Caco-2 (cell line): ENCODE data around the gene CPA2. TPM values are rescaled to one million over a fixed set of nuclear protein-coding genes. Genes with fewer than 3 reads are reported as not detected.
"Not testable (repeated sequence)": the region's sequence is repeated elsewhere in the genome, so short reads cannot be mapped to it uniquely, and the experiment has no call there.

Source experiments
- BruUV-seq: library from RNA; stranded (reverse); fragments of 400-500 nt; replicated peaks from 2 replicates; lab custom pipeline; 2021; lab: Mats Ljungman, UMichigan
- CTCF ChIA-PET: fragments of 300-600 bp; sonication (Branson Sonifier 250); formaldehyde crosslinking; loops from one replicate; lab custom pipeline; 2022; ENCODE audit warnings: antibody characterized with exemption; lab: Charles Lee
- POLR2A ChIA-PET: fragments of 300-600 bp; sonication (Branson Sonifier 250); formaldehyde crosslinking; loops from one replicate; lab custom pipeline; 2022; ENCODE audit warnings: antibody characterized with exemption; lab: Charles Lee
- DNase-seq, 2 experiments: peaks; one replicate each; pipeline versions ENCODE4 v3.0.0 to v3.0.0-alpha.2; 2020 to 2022
- H3K27me3 ChIP-seq: replicated peaks from 2 replicates; pipeline ENCODE4 v1.6.0; 2011; ENCODE audit warnings: low read length; ENCODE audit not compliant: control insufficient read depth, insufficient read depth
- H3K36me3 ChIP-seq: 2 replicates; pipeline ENCODE4 v1.5.1; 2011; ENCODE audit warnings: low read length; ENCODE audit not compliant: control insufficient read depth, insufficient read depth
- H3K4me1 ChIP-seq: fragments of 250-450 bp; sonication (Bioruptor Pico); 2 replicates; pipeline ENCODE4 v1.5.1; 2020; ENCODE audit warnings: mild to moderate bottlenecking
- H3K4me3 ChIP-seq: 2 replicates; pipeline ENCODE4 v1.5.1; 2011; ENCODE audit warnings: low read depth, mild to moderate bottlenecking, control low read depth, low read length
- H3K9me3 ChIP-seq: fragments of 250-450 bp; sonication (Bioruptor Pico); 2 replicates; pipeline ENCODE4 v1.5.1; 2020; ENCODE audit warnings: mild to moderate bottlenecking, moderate library complexity
- H3K27ac Mint-ChIP-seq: one replicate; pipeline ENCODE4 v1.8.0; 2022; ENCODE audit warnings: mixed read lengths; ENCODE audit not compliant: unreplicated experiment
- H3K27me3 Mint-ChIP-seq: one replicate; pipeline ENCODE4 v1.8.0; 2022; ENCODE audit warnings: mixed read lengths; ENCODE audit not compliant: insufficient read depth, unreplicated experiment
- H3K36me3 Mint-ChIP-seq: one replicate; pipeline ENCODE4 v1.8.0; 2022; ENCODE audit warnings: mild to moderate bottlenecking, mixed read lengths; ENCODE audit not compliant: insufficient read depth, unreplicated experiment
- H3K4me1 Mint-ChIP-seq: one replicate; pipeline ENCODE4 v1.8.0; 2022; ENCODE audit warnings: low read depth, mixed read lengths; ENCODE audit not compliant: unreplicated experiment
- H3K4me3 Mint-ChIP-seq: one replicate; pipeline ENCODE4 v1.8.0; 2022; ENCODE audit warnings: mild to moderate bottlenecking, moderate library complexity, mixed read lengths; ENCODE audit not compliant: unreplicated experiment
- H3K9me3 Mint-ChIP-seq: one replicate; pipeline ENCODE4 v1.8.0; 2022; ENCODE audit warnings: mixed read lengths; ENCODE audit not compliant: unreplicated experiment
- intact Hi-C: fragments of 100-400 bp; cut with micrococcal nuclease; formaldehyde crosslinking; loops from one replicate; pipeline ENCODE4 v1.10.0; 2022; ENCODE audit not compliant: unreplicated experiment
- total RNA-seq: library from RNA; stranded (reverse); gene quantifications from 2 replicates; pipeline ENCODE4 v1.2.3, GENCODE V29; 2022
- TF ChIP-seq, protein P1 (sequence below), 2 experiments: fragments of 200-600 bp in 1 of 2; IDR thresholded peaks; 1 replicate in 1 of 2; 2 replicates in 1 of 2; pipeline versions ENCODE4 v1.5.1 to v1.8.0; 2011 to 2022; ENCODE audit warnings: antibody characterized with exemption in 1 of 2, control low read depth in 1 of 2, inconsistent platforms in 1 of 2, low read depth in 1 of 2, low read length in 1 of 2, mild to moderate bottlenecking in 1 of 2, moderate library complexity in 1 of 2; ENCODE audit not compliant: insufficient read depth in 1 of 2, severe bottlenecking in 1 of 2, unreplicated experiment in 1 of 2

Gene CPA2
- total RNA-seq, 1 experiment from 2014 or later: 26.1 TPM

GRCh38 chr7:130314305-130314704, 47.6 kb downstream of the CPA2 start:
- Histone ChIP-seq H3K9me3 (no peaks in the 10 kb centered on the region), H3K4me3 (no peak overlapping the region), H3K4me1 (no peaks in the 10 kb centered on the region), H3K27me3 (no peaks in the 10 kb centered on the region), H3K36me3 (no peaks in the 10 kb centered on the region)
- Mint-ChIP-seq H3K9me3 (no peaks in the 10 kb centered on the region), H3K27me3 (no peaks in the 10 kb centered on the region), H3K4me3 (no peak overlapping the region), H3K4me1 (no peaks in the 10 kb centered on the region), H3K27ac (no peak overlapping the region), H3K36me3 (no peaks in the 10 kb centered on the region)
- ChIA-PET POLR2A (no interaction called here), CTCF (no interaction called here)
- BruUV-seq: no TSS peak
- intact Hi-C loops: no loop called here
- TF ChIP-seq, protein P1, sequence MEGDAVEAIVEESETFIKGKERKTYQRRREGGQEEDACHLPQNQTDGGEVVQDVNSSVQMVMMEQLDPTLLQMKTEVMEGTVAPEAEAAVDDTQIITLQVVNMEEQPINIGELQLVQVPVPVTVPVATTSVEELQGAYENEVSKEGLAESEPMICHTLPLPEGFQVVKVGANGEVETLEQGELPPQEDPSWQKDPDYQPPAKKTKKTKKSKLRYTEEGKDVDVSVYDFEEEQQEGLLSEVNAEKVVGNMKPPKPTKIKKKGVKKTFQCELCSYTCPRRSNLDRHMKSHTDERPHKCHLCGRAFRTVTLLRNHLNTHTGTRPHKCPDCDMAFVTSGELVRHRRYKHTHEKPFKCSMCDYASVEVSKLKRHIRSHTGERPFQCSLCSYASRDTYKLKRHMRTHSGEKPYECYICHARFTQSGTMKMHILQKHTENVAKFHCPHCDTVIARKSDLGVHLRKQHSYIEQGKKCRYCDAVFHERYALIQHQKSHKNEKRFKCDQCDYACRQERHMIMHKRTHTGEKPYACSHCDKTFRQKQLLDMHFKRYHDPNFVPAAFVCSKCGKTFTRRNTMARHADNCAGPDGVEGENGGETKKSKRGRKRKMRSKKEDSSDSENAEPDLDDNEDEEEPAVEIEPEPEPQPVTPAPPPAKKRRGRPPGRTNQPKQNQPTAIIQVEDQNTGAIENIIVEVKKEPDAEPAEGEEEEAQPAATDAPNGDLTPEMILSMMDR (IDR thresholded peaks at IDR 0.05; ENCODE audit: insufficient read depth in 1 of 2, low read depth in 1 of 2, low read length in 1 of 2, severe bottlenecking in 1 of 2, unreplicated experiment in 1 of 2): no peak
- no peak for DNase-seq

GRCh38 chr7:130319541-130319940, 52.9 kb downstream of the CPA2 start:
- H3K27me3 Mint-ChIP-seq: no peaks in the 10 kb centered on the region
- H3K4me1 Mint-ChIP-seq: no peaks in the 10 kb centered on the region
- no peak overlapping the region for H3K4me3 Mint-ChIP-seq
- ChIA-PET CTCF (no interaction called here), POLR2A (no interaction called here)
- no TSS peak for BruUV-seq
- TF ChIP-seq, protein P1 (IDR thresholded peaks at IDR 0.05; ENCODE audit: insufficient read depth in 1 of 2, low read depth in 1 of 2, low read length in 1 of 2, severe bottlenecking in 1 of 2, unreplicated experiment in 1 of 2): no peak
- H3K27ac Mint-ChIP-seq: no peak overlapping the region
- Histone ChIP-seq H3K36me3 (no peaks in the 10 kb centered on the region), H3K27me3 (no peaks in the 10 kb centered on the region), H3K4me1 (no peaks in the 10 kb centered on the region), H3K9me3 (no peaks in the 10 kb centered on the region), H3K4me3 (no peak overlapping the region)
- intact Hi-C loops: no loop called here
- no peaks in the 10 kb centered on the region for H3K36me3 Mint-ChIP-seq
- DNase-seq: no peak
- no peaks in the 10 kb centered on the region for H3K9me3 Mint-ChIP-seq

GRCh38 chr7:130321542-130322229, 55.0 kb downstream of the CPA2 start:
- CTCF ChIA-PET, BruUV-seq: not testable (repeated sequence)

More at GRCh38 chr7:130321542-130322229, 55.0 kb downstream of the CPA2 start:
- intact Hi-C loops, H3K4me1 ChIP-seq, H3K27ac Mint-ChIP-seq, H3K4me3 Mint-ChIP-seq, DNase-seq, H3K4me1 Mint-ChIP-seq, POLR2A ChIA-PET, H3K9me3 ChIP-seq, H3K36me3 ChIP-seq, H3K9me3 Mint-ChIP-seq, H3K27me3 Mint-ChIP-seq, H3K27me3 ChIP-seq, H3K36me3 Mint-ChIP-seq, H3K4me3 ChIP-seq: not testable (repeated sequence)
